Astrocyte (in vitro differentiated cells and primary cell): ENCODE measurements around the gene MECP2. TPM values are rescaled to one million over a fixed set of nuclear protein-coding genes. Genes with fewer than 3 reads are reported as not detected.
A peak's percentile ranks its signal among the peaks of the same experiment; 100 is the strongest.

Experiments used
- DNase-seq: peaks from one replicate; pipeline ENCODE4 v3.0.0-alpha.2; 2010; ENCODE audit warnings: low read depth
- FAIRE-seq: peaks from 2 replicates; lab custom pipeline; 2011; peaks lifted over from hg19 to GRCh38; lab: Jason Lieb, UNC
- H2AFZ ChIP-seq: 2 replicates; pipeline ENCODE4 v1.6.0; 2012; ENCODE audit warnings: low read depth, low read length, inconsistent platforms
- H3K27ac ChIP-seq: 2 replicates; pipeline ENCODE4 v1.5.1; 2011; ENCODE audit warnings: low read depth, low read length, inconsistent platforms
- H3K27me3 ChIP-seq: 2 replicates; pipeline ENCODE4 v1.6.0; 2011; ENCODE audit warnings: low read length, inconsistent platforms; ENCODE audit not compliant: insufficient read depth
- H3K36me3 ChIP-seq: 2 replicates; pipeline ENCODE4 v1.5.1; 2011; ENCODE audit warnings: low read length, inconsistent platforms; ENCODE audit not compliant: insufficient read depth
- H3K4me1 ChIP-seq: 2 replicates; pipeline ENCODE4 v1.5.1; 2011; ENCODE audit warnings: low read length, inconsistent platforms; ENCODE audit not compliant: insufficient read depth
- H3K4me2 ChIP-seq: 2 replicates; pipeline ENCODE4 v1.6.0; 2012; ENCODE audit warnings: low read length, inconsistent platforms
- H3K4me3 ChIP-seq: 2 replicates; pipeline ENCODE4 v1.5.1; 2011; ENCODE audit warnings: low read depth, mild to moderate bottlenecking, low read length, inconsistent platforms; ENCODE audit not compliant: insufficient read depth
- H3K79me2 ChIP-seq: 2 replicates; pipeline ENCODE4 v1.6.0; 2012; ENCODE audit warnings: mild to moderate bottlenecking, low read length, inconsistent platforms; ENCODE audit not compliant: insufficient read depth
- H3K9ac ChIP-seq: 2 replicates; pipeline ENCODE4 v1.6.0; 2012; ENCODE audit warnings: mild to moderate bottlenecking, low read length, inconsistent platforms
- H3K9me3 ChIP-seq: 2 replicates; pipeline ENCODE4 v1.5.1; 2012; ENCODE audit warnings: low read depth, mild to moderate bottlenecking, low read length, inconsistent platforms; ENCODE audit not compliant: insufficient read depth
- H4K20me1 ChIP-seq: 2 replicates; pipeline ENCODE4 v1.6.0; 2012; ENCODE audit warnings: low read length, inconsistent platforms; ENCODE audit not compliant: insufficient read depth
- H3K27ac Mint-ChIP-seq: one replicate; pipeline ENCODE4 v1.8.0; 2021; ENCODE audit warnings: mild to moderate bottlenecking, mixed read lengths; ENCODE audit not compliant: unreplicated experiment
- H3K27me3 Mint-ChIP-seq: one replicate; pipeline ENCODE4 v1.8.0; 2021; ENCODE audit warnings: low read depth, mixed read lengths; ENCODE audit not compliant: unreplicated experiment
- H3K36me3 Mint-ChIP-seq: one replicate; pipeline ENCODE4 v1.8.0; 2021; ENCODE audit warnings: low read depth, mixed read lengths; ENCODE audit not compliant: unreplicated experiment
- H3K4me1 Mint-ChIP-seq: one replicate; pipeline ENCODE4 v1.8.0; 2021; ENCODE audit warnings: low read depth, mixed read lengths; ENCODE audit not compliant: unreplicated experiment
- H3K4me3 Mint-ChIP-seq: one replicate; pipeline ENCODE4 v1.8.0; 2021; ENCODE audit warnings: mild to moderate bottlenecking, moderate library complexity, mixed read lengths; ENCODE audit not compliant: unreplicated experiment
- H3K9me3 Mint-ChIP-seq: one replicate; pipeline ENCODE4 v1.8.0; 2021; ENCODE audit warnings: mild to moderate bottlenecking, mixed read lengths; ENCODE audit not compliant: unreplicated experiment
- CTCF ChIP-seq: IDR thresholded peaks from 2 replicates; pipeline ENCODE4 v1.5.1; 2011; ENCODE audit warnings: low read depth, mild to moderate bottlenecking, inconsistent platforms, low read length, moderate library complexity; ENCODE audit not compliant: insufficient read depth
- EZH2 ChIP-seq: IDR thresholded peaks from 2 replicates; pipeline ENCODE4 v1.6.1; 2012; ENCODE audit warnings: mild to moderate bottlenecking, low read length, inconsistent platforms; ENCODE audit not compliant: insufficient read depth
- total RNA-seq: library from RNA; stranded (reverse); gene quantifications from 2 replicates; pipeline ENCODE4 v1.2.1, GENCODE V29; 2021

The MECP2 gene
- total RNA-seq, 1 donor from 2014 or later = 36.2 TPM

- H3K79me2 ChIP-seq = peaks cover 35% of the 10 kb centered on the region
- H3K9me3 Mint-ChIP-seq = no peaks in the 10 kb centered on the region
- no peaks in the 10 kb centered on the region for H3K9me3 ChIP-seq
- no peaks in the 10 kb centered on the region for H3K27me3 ChIP-seq
- no peak for DNase-seq
- H3K27ac ChIP-seq = peak within 1 kb of the TSS; percentile 84
- H3K36me3 ChIP-seq = peaks cover 2% of the 10 kb centered on the region
- H4K20me1 ChIP-seq = no peaks in the 10 kb centered on the region
- peak within 1 kb of the TSS; percentile 90 for H3K4me2 ChIP-seq
- peak within 1 kb of the TSS; percentile 64 for H3K4me3 ChIP-seq
- no peaks in the 10 kb centered on the region for H3K27me3 Mint-ChIP-seq
- peaks cover 20% of the 10 kb centered on the region for H3K4me1 ChIP-seq
- FAIRE-seq = no peak
- TF ChIP-seq CTCF = no peak
- no peak for TF ChIP-seq EZH2
- peak within 1 kb of the TSS; percentile 87 for H3K4me3 Mint-ChIP-seq
- peaks cover 16% of the 10 kb centered on the region for H3K4me1 Mint-ChIP-seq
- no peak within 1 kb of the TSS for H2AFZ ChIP-seq
- peak within 1 kb of the TSS; percentile 78 for H3K27ac Mint-ChIP-seq
- no peaks in the 10 kb centered on the region for H3K36me3 Mint-ChIP-seq
- peak within 1 kb of the TSS; percentile 82 for H3K9ac ChIP-seq
Measured at GRCh38 chrX:154019633-154020528, 77.6 kb downstream of the MECP2 start, which contains the start of gene IRAK1. Gene IRAK1 (minus strand): TSS chrX:154019902. CDS start chrX:154019812, 90 bp downstream.

- FAIRE-seq = no peak
- peak overlapping the region; percentile 90 for H3K4me2 ChIP-seq
- no peaks in the 10 kb centered on the region for H3K36me3 Mint-ChIP-seq
- no peaks in the 10 kb centered on the region for H3K27me3 Mint-ChIP-seq
- no peak for DNase-seq
- no peak overlapping the region for H2AFZ ChIP-seq
- no peaks in the 10 kb centered on the region for H3K9me3 Mint-ChIP-seq
- no peak overlapping the region for H3K27ac Mint-ChIP-seq
- TF ChIP-seq CTCF = no peak
- H3K4me1 Mint-ChIP-seq = peaks cover 16% of the 10 kb centered on the region
- H3K9me3 ChIP-seq = no peaks in the 10 kb centered on the region
- peak overlapping the region; percentile 64 for H3K4me3 ChIP-seq
- H3K36me3 ChIP-seq = peaks cover 2% of the 10 kb centered on the region
- H3K27ac ChIP-seq = peak overlapping the region; percentile 58
- H3K4me3 Mint-ChIP-seq = peak overlapping the region; percentile 87
- peak overlapping the region; percentile 82 for H3K9ac ChIP-seq
- peaks cover 20% of the 10 kb centered on the region for H3K4me1 ChIP-seq
- no peaks in the 10 kb centered on the region for H4K20me1 ChIP-seq
- no peaks in the 10 kb centered on the region for H3K27me3 ChIP-seq
- peaks cover 35% of the 10 kb centered on the region for H3K79me2 ChIP-seq
Measured at GRCh38 chrX:154019061-154019621, 78.4 kb downstream of the MECP2 start.
